Skeletal muscle satellite cell (primary cell): ENCODE results near the gene TDRD12.
"Not testable (repeated sequence)": the region's sequence is repeated elsewhere in the genome, so short reads cannot be mapped to it uniquely, and the experiment has no call there.

Experiments
- H3K27me3 ChIP-seq: 2 replicates; pipeline ENCODE4 v1.7.0; 2013; ENCODE audit warnings: low read length; ENCODE audit not compliant: control insufficient read depth, insufficient read depth
- H3K36me3 ChIP-seq: 2 replicates; pipeline ENCODE4 v1.7.0; 2013; ENCODE audit warnings: mild to moderate bottlenecking, control low read depth, low read length; ENCODE audit not compliant: insufficient read depth
- H3K4me1 ChIP-seq: 2 replicates; pipeline ENCODE4 v1.7.0; 2013; ENCODE audit warnings: low read length; ENCODE audit not compliant: control insufficient read depth, insufficient read depth
- H3K4me2 ChIP-seq: 2 replicates; pipeline ENCODE4 v1.7.0; 2013; ENCODE audit warnings: mild to moderate bottlenecking, low read length
- H3K4me3 ChIP-seq: 2 replicates; pipeline ENCODE4 v1.7.0; 2013; ENCODE audit warnings: low read length
- H3K9ac ChIP-seq: 2 replicates; pipeline ENCODE4 v1.7.0; 2013; ENCODE audit warnings: mild to moderate bottlenecking, low read depth, low read length, moderate library complexity
- H3K9me3 ChIP-seq: replicated peaks from 2 replicates; pipeline ENCODE4 v1.7.0; 2013; ENCODE audit warnings: mild to moderate bottlenecking, control low read depth, low read length

The TDRD12 gene

GRCh38 chr19:32750441-32751055 is 31.0 kb downstream of the TDRD12 start:
- H3K4me2 ChIP-seq: no peak overlapping the region
- peaks cover 22% of the 10 kb centered on the region for H3K27me3 ChIP-seq
- no peaks in the 10 kb centered on the region for H3K4me1 ChIP-seq
- no peaks in the 10 kb centered on the region for H3K9me3 ChIP-seq
- no peak overlapping the region for H3K9ac ChIP-seq
- no peak overlapping the region for H3K4me3 ChIP-seq
- H3K36me3 ChIP-seq: no peaks in the 10 kb centered on the region

GRCh38 chr19:32751066-32751465 is 31.5 kb downstream of the TDRD12 start:
- peaks cover 18% of the 10 kb centered on the region for H3K27me3 ChIP-seq
- H3K9me3 ChIP-seq: no peaks in the 10 kb centered on the region

DNA sequence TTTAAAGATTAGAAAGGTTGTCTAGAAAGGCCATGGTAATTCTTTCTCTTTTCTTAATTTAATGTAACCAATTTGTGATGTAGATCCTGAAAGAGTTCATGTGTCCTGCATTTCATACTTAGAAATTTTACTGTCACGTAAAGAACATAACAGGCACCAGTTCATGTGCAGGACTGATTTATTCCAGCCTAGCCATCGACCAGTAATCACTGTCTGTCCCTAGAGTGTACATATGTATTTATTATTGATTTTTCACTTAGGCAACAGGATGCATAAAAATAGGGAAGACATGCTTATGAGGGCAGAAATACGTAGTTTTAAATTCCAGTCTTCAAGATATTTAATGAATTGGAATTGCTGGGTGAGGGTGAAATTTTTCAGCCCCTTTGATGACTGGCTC is 37.6 kb downstream of the TDRD12 start:
- H3K4me2 ChIP-seq: no peak overlapping the region
- no peaks in the 10 kb centered on the region for H3K4me1 ChIP-seq
- H3K4me3 ChIP-seq: no peak overlapping the region
- H3K9ac ChIP-seq: no peak overlapping the region
- H3K27me3 ChIP-seq: no peaks in the 10 kb centered on the region
- no peaks in the 10 kb centered on the region for H3K36me3 ChIP-seq
- no peaks in the 10 kb centered on the region for H3K9me3 ChIP-seq

More at GRCh38 chr19:32751066-32751465, 31.5 kb downstream of the TDRD12 start:
- no peak overlapping the region for H3K9ac ChIP-seq
- no peaks in the 10 kb centered on the region for H3K4me1 ChIP-seq
- no peak overlapping the region for H3K4me3 ChIP-seq
- no peaks in the 10 kb centered on the region for H3K36me3 ChIP-seq
- no peak overlapping the region for H3K4me2 ChIP-seq

DNA sequence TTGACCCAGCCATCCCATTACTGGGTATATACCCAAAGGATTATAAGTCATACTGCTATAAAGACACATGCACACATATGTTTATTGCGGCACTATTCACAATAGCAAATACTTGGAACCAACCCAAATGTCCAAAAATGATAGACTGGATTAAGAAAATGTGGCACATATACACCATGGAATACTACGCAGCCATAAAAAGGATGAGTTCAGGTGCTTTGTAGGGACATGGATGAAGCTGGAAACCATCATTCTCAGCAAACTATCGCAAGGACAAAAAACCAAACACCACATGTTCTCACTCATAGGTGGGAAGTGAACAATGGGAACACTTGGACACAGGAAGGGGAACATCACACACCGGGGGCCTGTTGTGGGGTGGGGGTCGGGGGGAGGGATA is 45.8 kb downstream of the TDRD12 start:
- H3K4me2 ChIP-seq, H3K36me3 ChIP-seq, H3K9me3 ChIP-seq, H3K4me1 ChIP-seq, H3K27me3 ChIP-seq, H3K9ac ChIP-seq, H3K4me3 ChIP-seq: not testable (repeated sequence)

GRCh38 chr19:32767951-32768679 is 48.5 kb downstream of the TDRD12 start:
- Histone ChIP-seq H3K36me3 (no peaks in the 10 kb centered on the region), H3K9ac (no peak overlapping the region), H3K27me3 (peaks cover 3% of the 10 kb centered on the region), H3K9me3 (no peaks in the 10 kb centered on the region), H3K4me3 (no peak overlapping the region), H3K4me1 (no peaks in the 10 kb centered on the region), H3K4me2 (no peak overlapping the region)

GRCh38 chr19:32771596-32771995 is 52.0 kb downstream of the TDRD12 start:
- Histone ChIP-seq H3K9me3 (no peaks in the 10 kb centered on the region), H3K4me2 (no peak overlapping the region), H3K4me1 (no peaks in the 10 kb centered on the region), H3K9ac (no peak overlapping the region), H3K36me3 (no peaks in the 10 kb centered on the region), H3K4me3 (no peak overlapping the region), H3K27me3 (peaks cover 3% of the 10 kb centered on the region)

- no peak overlapping the region for H3K4me2 ChIP-seq
- H3K9me3 ChIP-seq: no peaks in the 10 kb centered on the region
- no peak overlapping the region for H3K4me3 ChIP-seq
- peaks cover 3% of the 10 kb centered on the region for H3K27me3 ChIP-seq
- H3K36me3 ChIP-seq: no peaks in the 10 kb centered on the region
- H3K4me1 ChIP-seq: no peaks in the 10 kb centered on the region
- H3K9ac ChIP-seq: no peak overlapping the region
Measured at GRCh38 chr19:32773126-32773525, 53.6 kb downstream of the TDRD12 start.

GRCh38 chr19:32779082-32779481 is 59.5 kb downstream of the TDRD12 start:
- H3K27me3 ChIP-seq: no peaks in the 10 kb centered on the region
- no peak overlapping the region for H3K9ac ChIP-seq
- H3K36me3 ChIP-seq: no peaks in the 10 kb centered on the region
- H3K4me3 ChIP-seq: no peak overlapping the region
- no peaks in the 10 kb centered on the region for H3K9me3 ChIP-seq
- no peaks in the 10 kb centered on the region for H3K4me1 ChIP-seq
- no peak overlapping the region for H3K4me2 ChIP-seq

GRCh38 chr19:32781280-32781679 is 61.7 kb downstream of the TDRD12 start:
- Histone ChIP-seq H3K4me3 (no peak overlapping the region), H3K27me3 (no peaks in the 10 kb centered on the region), H3K4me1 (no peaks in the 10 kb centered on the region), H3K36me3 (no peaks in the 10 kb centered on the region), H3K9ac (no peak overlapping the region), H3K4me2 (no peak overlapping the region), H3K9me3 (no peaks in the 10 kb centered on the region)

GRCh38 chr19:32782089-32782488 is 62.5 kb downstream of the TDRD12 start:
- not testable (repeated sequence) for H3K9me3 ChIP-seq, H3K27me3 ChIP-seq, H3K4me2 ChIP-seq, H3K4me1 ChIP-seq, H3K9ac ChIP-seq, H3K4me3 ChIP-seq, H3K36me3 ChIP-seq

GRCh38 chr19:32787161-32787813 is 67.7 kb downstream of the TDRD12 start:
- H3K4me3 ChIP-seq, H3K9ac ChIP-seq, H3K27me3 ChIP-seq, H3K4me2 ChIP-seq, H3K4me1 ChIP-seq, H3K36me3 ChIP-seq, H3K9me3 ChIP-seq: not testable (repeated sequence)

DNA sequence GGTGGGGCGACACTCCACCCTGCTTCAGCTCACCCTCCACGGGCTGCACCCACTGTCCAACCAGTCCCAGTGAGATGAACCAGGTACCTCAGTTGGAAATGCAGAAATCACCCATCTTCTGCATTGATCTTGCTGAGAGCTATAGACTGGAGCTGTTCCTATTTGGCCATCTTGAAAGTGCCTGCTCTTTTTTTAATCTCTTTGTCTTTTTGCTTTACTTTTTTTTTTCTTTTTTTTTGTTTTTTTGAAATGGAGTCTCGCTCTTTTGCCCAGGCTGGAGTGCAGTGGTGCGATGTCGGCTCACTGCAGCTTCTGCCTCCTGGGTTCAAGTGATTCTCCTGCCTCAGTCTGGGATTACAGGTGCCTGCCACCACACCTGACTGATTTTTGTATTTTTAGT is 68.3 kb downstream of the TDRD12 start:
- H3K4me2 ChIP-seq, H3K27me3 ChIP-seq, H3K4me3 ChIP-seq, H3K9me3 ChIP-seq, H3K9ac ChIP-seq, H3K4me1 ChIP-seq, H3K36me3 ChIP-seq: not testable (repeated sequence)
